ENCODE measurements around the gene TXN.
"Not testable (repeated sequence)": the region's sequence is repeated elsewhere in the genome, so short reads cannot be mapped to it uniquely, and the experiment has no call there.

The TXN gene

DNA sequence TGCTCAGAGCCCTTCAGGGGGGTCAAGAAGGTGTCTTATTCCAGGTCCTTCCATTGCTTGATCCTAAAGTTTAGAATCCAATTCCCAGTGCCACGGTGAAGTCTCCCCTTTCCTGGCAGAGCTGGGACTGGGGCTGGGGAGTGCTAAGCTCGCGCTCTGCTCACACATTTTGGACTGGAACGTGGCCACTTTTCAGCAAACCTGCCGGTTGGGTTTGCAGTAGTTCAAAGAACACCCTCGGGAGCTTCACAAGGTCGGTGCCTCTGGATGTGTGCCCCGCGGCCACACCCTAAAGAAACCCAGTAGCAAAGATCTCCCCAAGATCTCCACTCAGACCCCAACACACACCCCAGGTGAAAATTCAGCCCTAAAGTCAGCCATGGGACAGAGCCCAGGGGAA lies 48.3 kb downstream of the TXN start, which contains the start of gene C9orf152:
TSS of gene C9orf152 (minus strand) at position 129 of the 400 bp plus-strand sequence. CDS start 580 bp downstream, outside the sequence.
- no peak within 1 kb of the TSS for H3K9ac ChIP-seq (ENCODE audit: low read length)
- H3K27ac ChIP-seq (ENCODE audit: low read depth, low read length) = no peak within 1 kb of the TSS
- no peaks in the 10 kb centered on the region; the same call in 1 of the 2 replicates for H3K27me3 ChIP-seq (ENCODE audit: control insufficient read depth, insufficient read depth, low read length)
- H3K9me3 ChIP-seq (ENCODE audit: control insufficient read depth, insufficient read depth, low read depth, low read length) = peaks cover 4% of the 10 kb centered on the region; the same call in 1 of the 2 replicates
- H3K4me3 ChIP-seq (ENCODE audit: low read depth, low read length) = no peak within 1 kb of the TSS
- H3K4me1 ChIP-seq (ENCODE audit: control insufficient read depth, insufficient read depth, low read length) = no peaks in the 10 kb centered on the region
- H3K36me3 ChIP-seq (ENCODE audit: control insufficient read depth, insufficient read depth, low read length) = no peaks in the 10 kb centered on the region

DNA sequence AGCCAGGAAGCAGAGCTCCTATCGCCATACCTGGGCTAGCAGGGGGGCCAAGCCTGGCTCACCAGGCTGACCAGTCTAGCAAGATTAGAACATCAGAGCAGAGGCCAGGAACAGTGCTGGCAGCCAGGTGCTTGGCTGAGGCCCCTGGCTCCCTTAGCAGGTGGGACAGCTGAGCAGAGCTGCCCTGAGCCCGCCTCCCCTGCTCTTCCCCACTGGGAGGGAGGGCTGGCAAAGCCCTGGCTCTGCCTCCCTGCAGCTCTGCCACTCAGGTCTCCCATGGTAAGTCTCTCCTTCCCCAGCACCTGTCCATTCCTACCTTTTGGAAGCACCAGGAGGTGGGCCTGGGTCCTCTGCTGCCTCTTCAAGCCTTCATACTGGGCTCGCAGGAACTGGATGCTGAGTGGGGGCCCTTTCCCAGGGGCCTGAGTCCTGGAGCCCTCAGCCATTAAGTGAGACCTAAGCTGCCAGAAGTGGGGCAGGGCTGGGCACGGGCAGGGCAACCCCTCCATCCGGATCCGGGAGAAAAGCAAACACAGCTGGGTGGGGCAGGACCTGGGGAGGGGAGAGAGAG lies 49.2 kb downstream of the TXN start:
- H3K4me3 ChIP-seq (ENCODE audit: low read depth, low read length) = no peak overlapping the region
- peaks cover 4% of the 10 kb centered on the region; the same call in 1 of the 2 replicates for H3K9me3 ChIP-seq (ENCODE audit: control insufficient read depth, insufficient read depth, low read depth, low read length)
- H3K27ac ChIP-seq (ENCODE audit: low read depth, low read length) = no peak overlapping the region
- H3K4me1 ChIP-seq (ENCODE audit: control insufficient read depth, insufficient read depth, low read length) = no peaks in the 10 kb centered on the region
- H3K9ac ChIP-seq (ENCODE audit: low read length) = no peak overlapping the region
- no peaks in the 10 kb centered on the region; the same call in 1 of the 2 replicates for H3K27me3 ChIP-seq (ENCODE audit: control insufficient read depth, insufficient read depth, low read length)
- H3K36me3 ChIP-seq (ENCODE audit: control insufficient read depth, insufficient read depth, low read length) = no peaks in the 10 kb centered on the region

DNA sequence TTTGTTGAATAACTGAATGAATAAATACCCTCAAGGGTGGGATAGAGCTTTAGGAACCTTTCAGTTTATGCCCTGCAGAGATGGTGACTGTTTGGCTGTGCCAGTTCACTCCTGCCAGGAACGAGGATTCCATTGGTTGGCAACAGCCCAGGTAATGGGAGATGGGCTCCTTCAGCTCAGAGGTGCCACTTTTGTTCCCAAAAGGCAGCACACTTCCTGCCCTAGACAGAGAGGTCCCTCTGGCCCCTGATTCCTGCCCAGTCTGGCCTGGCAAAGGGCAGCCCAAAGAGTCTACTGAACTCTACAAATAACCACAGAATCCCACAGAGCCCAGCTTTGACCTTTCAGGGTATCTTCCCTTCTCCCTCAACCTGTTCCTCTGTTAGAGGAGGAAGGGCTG lies 49.9 kb downstream of the TXN start:
- Histone ChIP-seq H3K27ac (ENCODE audit: low read depth, low read length) (no peak overlapping the region), H3K9me3 (ENCODE audit: control insufficient read depth, insufficient read depth, low read depth, low read length) (peaks cover under 1% of the 10 kb centered on the region; the same call in 1 of the 2 replicates), H3K36me3 (ENCODE audit: control insufficient read depth, insufficient read depth, low read length) (no peaks in the 10 kb centered on the region), H3K27me3 (ENCODE audit: control insufficient read depth, insufficient read depth, low read length) (no peaks in the 10 kb centered on the region; the same call in 1 of the 2 replicates), H3K4me1 (ENCODE audit: control insufficient read depth, insufficient read depth, low read length) (no peaks in the 10 kb centered on the region), H3K9ac (ENCODE audit: low read length) (no peak overlapping the region), H3K4me3 (ENCODE audit: low read depth, low read length) (no peak overlapping the region)

DNA sequence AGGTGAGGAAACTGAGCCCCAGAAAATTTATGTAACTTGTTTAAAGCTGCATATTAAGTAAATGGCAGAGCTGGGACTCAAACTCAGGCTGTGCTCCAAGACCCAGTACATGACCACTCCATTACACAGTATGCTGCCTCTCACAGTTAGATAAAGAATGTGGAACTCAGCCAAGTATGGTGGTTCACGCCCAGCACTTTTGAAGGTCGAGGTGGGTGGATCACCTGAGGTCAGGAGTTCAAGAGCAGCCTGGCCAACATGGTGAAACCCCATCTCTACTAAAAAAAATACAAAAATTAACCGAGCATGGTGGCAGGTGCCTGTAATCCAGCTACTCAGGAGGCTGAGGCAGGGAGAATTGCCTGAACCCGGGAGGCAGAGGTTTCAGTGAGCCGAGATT lies 50.7 kb downstream of the TXN start:
- H3K9me3 ChIP-seq (ENCODE audit: control insufficient read depth, insufficient read depth, low read depth, low read length); H3K27me3 ChIP-seq (ENCODE audit: control insufficient read depth, insufficient read depth, low read length); H3K27ac ChIP-seq (ENCODE audit: low read depth, low read length); H3K36me3 ChIP-seq (ENCODE audit: control insufficient read depth, insufficient read depth, low read length); H3K4me3 ChIP-seq (ENCODE audit: low read depth, low read length); H3K9ac ChIP-seq (ENCODE audit: low read length); H3K4me1 ChIP-seq (ENCODE audit: control insufficient read depth, insufficient read depth, low read length): not testable (repeated sequence)

DNA sequence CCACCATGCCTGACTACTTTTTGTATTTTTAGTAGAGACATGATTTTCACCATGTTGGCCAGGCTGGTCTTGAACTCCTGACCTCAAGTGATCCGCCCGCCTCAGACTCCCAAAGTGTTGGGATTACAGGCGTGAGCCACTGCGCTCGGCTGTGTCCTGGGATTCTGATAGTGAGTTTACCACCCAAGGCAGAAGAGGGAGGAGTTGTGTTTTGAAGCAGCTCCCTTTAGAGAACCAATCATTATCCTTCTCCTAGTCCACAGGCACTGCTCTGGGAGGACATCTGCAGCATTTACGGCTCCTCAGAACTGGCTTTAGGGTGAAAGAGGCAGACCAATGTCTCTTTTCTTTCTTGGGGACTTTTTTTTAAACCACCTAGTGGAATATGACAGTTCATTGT lies 54.1 kb downstream of the TXN start:
- Histone ChIP-seq H3K4me1 (ENCODE audit: control insufficient read depth, insufficient read depth, low read length) (peaks cover 4% of the 10 kb centered on the region; the same call in 1 of the 2 replicates), H3K36me3 (ENCODE audit: control insufficient read depth, insufficient read depth, low read length) (no peaks in the 10 kb centered on the region), H3K27ac (ENCODE audit: low read depth, low read length) (no peak overlapping the region), H3K9me3 (ENCODE audit: control insufficient read depth, insufficient read depth, low read depth, low read length) (no peaks in the 10 kb centered on the region), H3K4me3 (ENCODE audit: low read depth, low read length) (no peak overlapping the region), H3K27me3 (ENCODE audit: control insufficient read depth, insufficient read depth, low read length) (no peaks in the 10 kb centered on the region), H3K9ac (ENCODE audit: low read length) (no peak overlapping the region)

DNA sequence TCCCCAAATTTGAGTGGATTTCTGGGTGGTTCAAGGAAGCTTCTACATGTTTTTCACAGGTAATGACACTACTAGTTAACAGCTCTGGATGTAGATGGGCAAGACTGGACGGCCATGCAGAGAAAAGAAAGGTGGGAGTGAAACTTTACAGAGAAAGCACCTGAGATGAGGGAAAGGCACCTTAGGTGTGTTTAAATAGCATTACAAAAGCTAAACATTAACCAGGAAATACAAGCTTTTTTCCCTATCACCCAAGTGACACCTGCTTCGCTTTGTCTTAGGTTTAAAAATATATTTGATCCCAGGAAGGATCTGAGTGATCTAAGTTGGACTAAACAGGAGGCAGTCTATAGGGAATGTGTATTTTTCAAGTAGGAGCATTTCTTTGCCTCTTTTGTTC lies 56.7 kb downstream of the TXN start:
- H3K9ac ChIP-seq (ENCODE audit: low read length) = no peak overlapping the region
- H3K36me3 ChIP-seq (ENCODE audit: control insufficient read depth, insufficient read depth, low read length) = no peaks in the 10 kb centered on the region
- no peaks in the 10 kb centered on the region for H3K27me3 ChIP-seq (ENCODE audit: control insufficient read depth, insufficient read depth, low read length)
- H3K4me1 ChIP-seq (ENCODE audit: control insufficient read depth, insufficient read depth, low read length) = peaks cover 4% of the 10 kb centered on the region; the same call in 1 of the 2 replicates
- no peak overlapping the region for H3K4me3 ChIP-seq (ENCODE audit: low read depth, low read length)
- no peaks in the 10 kb centered on the region for H3K9me3 ChIP-seq (ENCODE audit: control insufficient read depth, insufficient read depth, low read depth, low read length)
- H3K27ac ChIP-seq (ENCODE audit: low read depth, low read length) = no peak overlapping the region

DNA sequence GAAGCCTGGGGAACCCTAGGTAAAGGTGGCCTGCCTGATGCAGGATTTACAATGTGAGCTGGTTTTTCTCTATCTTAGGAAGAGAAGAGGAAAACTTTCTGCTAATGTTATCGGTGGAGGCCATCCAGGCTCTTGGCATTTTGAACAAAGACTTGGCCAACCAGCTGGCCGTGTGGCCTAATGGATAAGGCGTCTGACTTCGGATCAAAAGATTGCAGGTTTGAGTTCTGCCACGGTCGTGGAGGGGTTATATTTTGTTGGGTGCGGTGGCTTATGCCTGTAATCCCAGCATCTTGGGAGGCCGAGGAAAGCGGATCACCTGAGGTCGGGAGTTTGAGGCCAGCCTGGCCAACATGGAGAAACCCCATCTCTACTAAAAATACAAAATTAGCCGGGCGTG lies 58.0 kb downstream of the TXN start:
- no peaks in the 10 kb centered on the region for H3K36me3 ChIP-seq (ENCODE audit: control insufficient read depth, insufficient read depth, low read length)
- no peak overlapping the region for H3K9ac ChIP-seq (ENCODE audit: low read length)
- H3K4me1 ChIP-seq (ENCODE audit: control insufficient read depth, insufficient read depth, low read length) = peaks cover 4% of the 10 kb centered on the region; the same call in 1 of the 2 replicates
- H3K9me3 ChIP-seq (ENCODE audit: control insufficient read depth, insufficient read depth, low read depth, low read length) = no peaks in the 10 kb centered on the region
- H3K4me3 ChIP-seq (ENCODE audit: low read depth, low read length) = no peak overlapping the region
- no peaks in the 10 kb centered on the region for H3K27me3 ChIP-seq (ENCODE audit: control insufficient read depth, insufficient read depth, low read length)
- no peak overlapping the region for H3K27ac ChIP-seq (ENCODE audit: low read depth, low read length)

DNA sequence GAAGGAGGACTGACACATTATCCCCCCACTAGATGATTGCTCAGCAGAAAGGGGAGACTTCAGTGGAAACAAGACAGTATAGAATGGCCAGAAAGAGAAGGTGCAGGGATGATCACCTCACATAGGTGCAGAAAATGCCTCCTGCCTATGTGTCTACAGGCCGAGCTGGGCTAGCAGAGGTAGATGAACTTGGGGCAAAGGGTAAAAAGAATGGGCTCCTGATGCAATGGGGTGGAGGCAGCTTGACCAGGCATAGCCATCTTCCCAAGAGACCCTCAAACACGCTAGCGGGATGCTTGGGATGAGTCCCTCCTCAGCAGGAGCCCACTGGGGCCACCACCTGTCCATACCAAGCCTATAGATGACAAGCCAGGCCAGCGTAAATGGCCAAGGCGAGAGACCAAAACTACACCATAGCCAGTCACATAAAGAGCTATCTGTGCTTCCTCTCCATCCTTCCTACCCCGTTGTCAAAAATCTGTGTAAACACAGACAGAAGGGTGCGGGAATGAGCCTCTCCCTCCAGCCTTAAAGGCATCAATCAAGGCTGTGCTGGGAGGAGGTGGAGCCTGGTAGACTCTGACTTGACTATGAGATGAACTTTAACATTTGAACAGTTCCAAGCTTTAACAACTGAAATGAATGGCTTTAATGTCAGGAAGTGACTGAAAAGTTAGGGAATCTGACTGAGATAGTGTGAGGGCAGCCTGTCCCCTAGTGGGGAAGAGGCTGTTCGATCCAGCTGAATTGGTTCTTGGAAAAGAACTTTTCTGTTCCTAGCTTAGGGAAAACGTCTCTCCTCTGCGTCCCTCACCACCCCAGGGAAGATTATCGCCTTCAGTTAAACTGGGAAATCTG lies 58.7 kb downstream of the TXN start:
- no peaks in the 10 kb centered on the region for H3K27me3 ChIP-seq (ENCODE audit: control insufficient read depth, insufficient read depth, low read length)

DNA sequence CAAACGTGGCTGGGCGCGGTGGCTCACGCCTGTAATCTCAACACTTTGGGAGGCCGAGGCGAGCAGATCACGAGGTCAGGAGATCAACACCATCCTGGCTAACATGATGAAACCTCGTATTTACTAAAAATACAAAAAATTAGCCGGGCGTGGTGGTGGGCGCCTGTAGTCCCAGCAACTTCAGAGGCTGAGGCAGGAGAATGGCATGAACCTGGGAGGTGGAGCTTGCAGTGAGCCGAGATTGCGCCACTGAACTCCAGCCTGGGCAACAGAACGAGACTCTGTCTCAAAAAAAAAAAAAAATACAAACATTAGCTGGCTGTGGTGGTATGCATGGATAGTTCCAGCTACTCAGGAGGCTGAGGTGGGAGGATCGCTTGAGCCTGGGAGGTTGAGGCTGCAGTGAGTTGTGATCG lies 60.2 kb downstream of the TXN start:
- not testable (repeated sequence) for H3K9ac ChIP-seq (ENCODE audit: low read length); H3K9me3 ChIP-seq (ENCODE audit: control insufficient read depth, insufficient read depth, low read depth, low read length); H3K36me3 ChIP-seq (ENCODE audit: control insufficient read depth, insufficient read depth, low read length); H3K4me1 ChIP-seq (ENCODE audit: control insufficient read depth, insufficient read depth, low read length); H3K4me3 ChIP-seq (ENCODE audit: low read depth, low read length); H3K27me3 ChIP-seq (ENCODE audit: control insufficient read depth, insufficient read depth, low read length); H3K27ac ChIP-seq (ENCODE audit: low read depth, low read length)

More for the DNA sequence above, 58.7 kb downstream of the TXN start:
- Histone ChIP-seq H3K4me3 (ENCODE audit: low read depth, low read length) (no peak overlapping the region), H3K9ac (ENCODE audit: low read length) (no peak overlapping the region), H3K36me3 (ENCODE audit: control insufficient read depth, insufficient read depth, low read length) (no peaks in the 10 kb centered on the region), H3K27ac (ENCODE audit: low read depth, low read length) (no peak overlapping the region), H3K9me3 (ENCODE audit: control insufficient read depth, insufficient read depth, low read depth, low read length) (no peaks in the 10 kb centered on the region), H3K4me1 (ENCODE audit: control insufficient read depth, insufficient read depth, low read length) (peaks cover 4% of the 10 kb centered on the region; the same call in 1 of the 2 replicates)
